ENCODE data around the gene QKI.

The QKI gene

GRCh38 chr6:163532526-163533078 is 118.1 kb downstream of the QKI start:
- Histone ChIP-seq H3K27me3 (replicated peaks) (no peaks in the 10 kb centered on the region), H3K4me3 (ENCODE audit: low read depth, low read length) (no peak overlapping the region), H3K36me3 (replicated peaks) (peaks cover 3% of the 10 kb centered on the region), H3K27ac (peak overlapping the region; percentile 71)
- DNase-seq: no peak
- TF ChIP-seq CTCF (IDR thresholded peaks at IDR 0.05; ENCODE audit: low read depth, low read length, missing control alignments): no peak
- in situ Hi-C loops (cut with HindIII; ENCODE audit: low pct_ligation_motif_present, low sequenced_read_pairs): no loop called here

GRCh38 chr6:163533443-163533842 is 118.9 kb downstream of the QKI start:
- peak; percentile 91 for DNase-seq
- Histone ChIP-seq H3K4me3 (ENCODE audit: low read depth, low read length) (no peak overlapping the region), H3K27me3 (replicated peaks) (no peaks in the 10 kb centered on the region), H3K36me3 (replicated peaks) (peaks cover 3% of the 10 kb centered on the region), H3K27ac (peak overlapping the region; percentile 71)
- no peak for TF ChIP-seq CTCF (IDR thresholded peaks at IDR 0.05; ENCODE audit: low read depth, low read length, missing control alignments)
- in situ Hi-C loops (cut with HindIII; ENCODE audit: low pct_ligation_motif_present, low sequenced_read_pairs): no loop called here

- H3K4me3 ChIP-seq (ENCODE audit: low read depth, low read length): no peak overlapping the region
- H3K27me3 ChIP-seq (replicated peaks): no peaks in the 10 kb centered on the region
- in situ Hi-C loops (cut with HindIII; ENCODE audit: low pct_ligation_motif_present, low sequenced_read_pairs): no loop called here
- no peak for TF ChIP-seq CTCF (IDR thresholded peaks at IDR 0.05; ENCODE audit: low read depth, low read length, missing control alignments)
- DNase-seq: peak; percentile 49
- H3K27ac ChIP-seq: no peak overlapping the region
- peaks cover 3% of the 10 kb centered on the region for H3K36me3 ChIP-seq (replicated peaks)
These were observed 122.3 kb downstream of the QKI start for GRCh38 chr6:163536770-163537169.

- Histone ChIP-seq H3K4me3 (ENCODE audit: low read depth, low read length) (no peak overlapping the region), H3K36me3 (replicated peaks) (peaks cover 3% of the 10 kb centered on the region), H3K27me3 (replicated peaks) (no peaks in the 10 kb centered on the region), H3K27ac (no peak overlapping the region)
- in situ Hi-C loops (cut with HindIII; ENCODE audit: low pct_ligation_motif_present, low sequenced_read_pairs): no loop called here
- TF ChIP-seq CTCF (IDR thresholded peaks at IDR 0.05; ENCODE audit: low read depth, low read length, missing control alignments): no peak
- no peak for DNase-seq
These were observed 123.8 kb downstream of the QKI start for GRCh38 chr6:163538331-163538730.

- H3K36me3 ChIP-seq (replicated peaks): peaks cover 3% of the 10 kb centered on the region
- TF ChIP-seq CTCF (IDR thresholded peaks at IDR 0.05; ENCODE audit: low read depth, low read length, missing control alignments): no peak
- no peak overlapping the region for H3K4me3 ChIP-seq (ENCODE audit: low read depth, low read length)
- no peak overlapping the region for H3K27ac ChIP-seq
- no peaks in the 10 kb centered on the region for H3K27me3 ChIP-seq (replicated peaks)
- in situ Hi-C loops (cut with HindIII; ENCODE audit: low pct_ligation_motif_present, low sequenced_read_pairs): no loop called here
- no peak for DNase-seq
These were observed 124.7 kb downstream of the QKI start for GRCh38 chr6:163539101-163539762.

GRCh38 chr6:163543321-163543720 is 128.8 kb downstream of the QKI start:
- Histone ChIP-seq H3K27ac (no peak overlapping the region), H3K36me3 (replicated peaks) (no peaks in the 10 kb centered on the region), H3K27me3 (replicated peaks) (no peaks in the 10 kb centered on the region), H3K4me3 (ENCODE audit: low read depth, low read length) (no peak overlapping the region)
- DNase-seq: no peak
- in situ Hi-C loops (cut with HindIII; ENCODE audit: low pct_ligation_motif_present, low sequenced_read_pairs): no loop called here
- no peak for TF ChIP-seq CTCF (IDR thresholded peaks at IDR 0.05; ENCODE audit: low read depth, low read length, missing control alignments)
